ENCODE data around the gene EPC1.
A peak's percentile ranks its signal among the peaks of the same experiment; 100 is the strongest.
"Not testable (repeated sequence)": the region's sequence is repeated elsewhere in the genome, so short reads cannot be mapped to it uniquely, and the experiment has no call there.

The EPC1 gene

GRCh38 chr10:32354690-32355089, 7.7 kb upstream of the EPC1 start:
- H4K91ac ChIP-seq (ENCODE audit: low read depth, low read length); H3K4me3 ChIP-seq (ENCODE audit: low read depth, low read length); DNase-seq; H3K27ac ChIP-seq (ENCODE audit: low read depth, low read length); H3K9ac ChIP-seq (ENCODE audit: low read length); H3K36me3 ChIP-seq (ENCODE audit: control insufficient read depth in 1 of 2, insufficient read depth in 2 of 2, low read length in 2 of 2); H2BK5ac ChIP-seq (ENCODE audit: low read depth, low read length, poor library complexity); H3K79me1 ChIP-seq (ENCODE audit: low read length); H3K9me3 ChIP-seq (ENCODE audit: insufficient read depth, low read depth, low read length); H3K23ac ChIP-seq (ENCODE audit: low read length); H4K12ac ChIP-seq (ENCODE audit: low read depth, low read length); H3K14ac ChIP-seq (ENCODE audit: low read length); H3K4me2 ChIP-seq (ENCODE audit: low read length); H2BK120ac ChIP-seq (ENCODE audit: insufficient read depth, low read length, poor library complexity); H3K4me1 ChIP-seq (ENCODE audit: control insufficient read depth in 1 of 2, insufficient read depth in 2 of 2, low read length in 2 of 2); H3K27me3 ChIP-seq (ENCODE audit: insufficient read depth, low read length); H3K4ac ChIP-seq (ENCODE audit: low read depth, low read length); H3K18ac ChIP-seq (ENCODE audit: low read length); H2AFZ ChIP-seq (ENCODE audit: insufficient read depth, low read length, poor library complexity); H2BK12ac ChIP-seq (ENCODE audit: low read length); H3K79me2 ChIP-seq (ENCODE audit: control insufficient read depth, insufficient read depth, low read length, poor library complexity); H2AK5ac ChIP-seq (ENCODE audit: low read length): not testable (repeated sequence)
- H4K8ac ChIP-seq (ENCODE audit: low read depth, low read length), result peak overlapping the region; percentile 38
- WGBS (ENCODE audit: extremely low coverage, insufficient coverage, insufficient read length), result no CpG with 5 or more reads among the region's 1 CpG

GRCh38 chr10:32350811-32351350, 3.9 kb upstream of the EPC1 start:
- Histone ChIP-seq H2BK12ac (ENCODE audit: low read length) (no peak overlapping the region), H3K14ac (ENCODE audit: low read length) (no peak overlapping the region), H3K9me3 (ENCODE audit: insufficient read depth, low read depth, low read length) (no peaks in the 10 kb centered on the region), H4K91ac (ENCODE audit: low read depth, low read length) (no peak overlapping the region), H3K79me2 (ENCODE audit: control insufficient read depth, insufficient read depth, low read length, poor library complexity) (peaks cover 9% of the 10 kb centered on the region), H3K4ac (ENCODE audit: low read depth, low read length) (no peak overlapping the region), H3K9ac (ENCODE audit: low read length) (no peak overlapping the region), H3K27me3 (ENCODE audit: insufficient read depth, low read length) (no peaks in the 10 kb centered on the region), H2BK5ac (ENCODE audit: low read depth, low read length, poor library complexity) (no peak overlapping the region), H3K79me1 (ENCODE audit: low read length) (peaks cover 12% of the 10 kb centered on the region), H3K36me3 (ENCODE audit: control insufficient read depth in 1 of 2, insufficient read depth in 2 of 2, low read length in 2 of 2) (no peaks in the 10 kb centered on the region), H3K18ac (ENCODE audit: low read length) (no peak overlapping the region), H3K4me2 (ENCODE audit: low read length) (no peak overlapping the region), H3K23ac (ENCODE audit: low read length) (no peak overlapping the region), H3K27ac (ENCODE audit: low read depth, low read length) (no peak overlapping the region), H2BK120ac (ENCODE audit: insufficient read depth, low read length, poor library complexity) (no peak overlapping the region), H2AFZ (ENCODE audit: insufficient read depth, low read length, poor library complexity) (no peak overlapping the region), H3K4me3 (ENCODE audit: low read depth, low read length) (no peak overlapping the region), H3K4me1 (ENCODE audit: control insufficient read depth in 1 of 2, insufficient read depth in 2 of 2, low read length in 2 of 2) (peaks cover 2 to 5% of the 10 kb centered on the region in 2 experiments), H2AK5ac (ENCODE audit: low read length) (no peak overlapping the region), H4K8ac (ENCODE audit: low read depth, low read length) (no peak overlapping the region), H4K12ac (ENCODE audit: low read depth, low read length) (no peak overlapping the region)
- no peak for DNase-seq
- WGBS (ENCODE audit: extremely low coverage, insufficient coverage, insufficient read length), result no CpG with 5 or more reads among the region's 3 CpGs

GRCh38 chr10:32349968-32350738, 3.2 kb upstream of the EPC1 start:
- Histone ChIP-seq H2AK5ac (ENCODE audit: low read length) (no peak overlapping the region), H2BK120ac (ENCODE audit: insufficient read depth, low read length, poor library complexity) (no peak overlapping the region), H4K91ac (ENCODE audit: low read depth, low read length) (no peak overlapping the region), H3K4ac (ENCODE audit: low read depth, low read length) (no peak overlapping the region), H3K36me3 (ENCODE audit: control insufficient read depth in 1 of 2, insufficient read depth in 2 of 2, low read length in 2 of 2) (no peaks in the 10 kb centered on the region), H3K4me3 (ENCODE audit: low read depth, low read length) (no peak overlapping the region), H3K4me2 (ENCODE audit: low read length) (no peak overlapping the region), H3K27me3 (ENCODE audit: insufficient read depth, low read length) (no peaks in the 10 kb centered on the region), H3K9me3 (ENCODE audit: insufficient read depth, low read depth, low read length) (no peaks in the 10 kb centered on the region), H3K79me2 (ENCODE audit: control insufficient read depth, insufficient read depth, low read length, poor library complexity) (peaks cover 10% of the 10 kb centered on the region), H3K18ac (ENCODE audit: low read length) (no peak overlapping the region), H4K12ac (ENCODE audit: low read depth, low read length) (no peak overlapping the region), H3K23ac (ENCODE audit: low read length) (peak overlapping the region; percentile 50), H3K27ac (ENCODE audit: low read depth, low read length) (no peak overlapping the region), H3K79me1 (ENCODE audit: low read length) (peaks cover 12% of the 10 kb centered on the region), H2AFZ (ENCODE audit: insufficient read depth, low read length, poor library complexity) (no peak overlapping the region), H2BK12ac (ENCODE audit: low read length) (no peak overlapping the region), H3K9ac (ENCODE audit: low read length) (no peak overlapping the region), H2BK5ac (ENCODE audit: low read depth, low read length, poor library complexity) (no peak overlapping the region), H3K4me1 (ENCODE audit: control insufficient read depth in 1 of 2, insufficient read depth in 2 of 2, low read length in 2 of 2) (peaks cover 2 to 5% of the 10 kb centered on the region in 2 experiments), H3K14ac (ENCODE audit: low read length) (no peak overlapping the region), H4K8ac (ENCODE audit: low read depth, low read length) (no peak overlapping the region)
- no CpG with 5 or more reads among the region's 7 CpGs for WGBS (ENCODE audit: extremely low coverage, insufficient coverage, insufficient read length)
- DNase-seq, result no peak

GRCh38 chr10:32349199-32349585, 2.2 kb upstream of the EPC1 start:
- Histone ChIP-seq H3K36me3 (ENCODE audit: control insufficient read depth in 1 of 2, insufficient read depth in 2 of 2, low read length in 2 of 2) (peaks cover 3% of the 10 kb centered on the region in 2 experiments), H2AFZ (ENCODE audit: insufficient read depth, low read length, poor library complexity) (no peak overlapping the region), H2BK120ac (ENCODE audit: insufficient read depth, low read length, poor library complexity) (no peak overlapping the region), H3K79me1 (ENCODE audit: low read length) (peaks cover 12% of the 10 kb centered on the region), H3K4me2 (ENCODE audit: low read length) (no peak overlapping the region), H3K18ac (ENCODE audit: low read length) (no peak overlapping the region), H3K27me3 (ENCODE audit: insufficient read depth, low read length) (no peaks in the 10 kb centered on the region), H4K12ac (ENCODE audit: low read depth, low read length) (no peak overlapping the region), H3K23ac (ENCODE audit: low read length) (no peak overlapping the region), H3K27ac (ENCODE audit: low read depth, low read length) (no peak overlapping the region), H3K9ac (ENCODE audit: low read length) (no peak overlapping the region), H2AK5ac (ENCODE audit: low read length) (no peak overlapping the region), H3K14ac (ENCODE audit: low read length) (no peak overlapping the region), H2BK12ac (ENCODE audit: low read length) (no peak overlapping the region), H3K4me1 (ENCODE audit: control insufficient read depth in 1 of 2, insufficient read depth in 2 of 2, low read length in 2 of 2) (peaks cover 2 to 5% of the 10 kb centered on the region in 2 experiments), H3K4me3 (ENCODE audit: low read depth, low read length) (no peak overlapping the region), H4K91ac (ENCODE audit: low read depth, low read length) (no peak overlapping the region), H4K8ac (ENCODE audit: low read depth, low read length) (no peak overlapping the region), H2BK5ac (ENCODE audit: low read depth, low read length, poor library complexity) (no peak overlapping the region), H3K79me2 (ENCODE audit: control insufficient read depth, insufficient read depth, low read length, poor library complexity) (peaks cover 16% of the 10 kb centered on the region), H3K9me3 (ENCODE audit: insufficient read depth, low read depth, low read length) (no peaks in the 10 kb centered on the region), H3K4ac (ENCODE audit: low read depth, low read length) (no peak overlapping the region)
- no CpG with 5 or more reads among the region's 2 CpGs for WGBS (ENCODE audit: extremely low coverage, insufficient coverage, insufficient read length)
- DNase-seq, result no peak
